ENCODE measurements around the gene CYP8B1. TPM values are rescaled to one million over a fixed set of nuclear protein-coding genes. Genes with fewer than 3 reads are reported as not detected.

CYP8B1 gene
- total and polyA plus RNA-seq, 9 of the 15 experiments (the other 6 are each of a cell fraction or from before 2014, with no cell fraction given) = 0.04 TPM; not detected in 8

DNA sequence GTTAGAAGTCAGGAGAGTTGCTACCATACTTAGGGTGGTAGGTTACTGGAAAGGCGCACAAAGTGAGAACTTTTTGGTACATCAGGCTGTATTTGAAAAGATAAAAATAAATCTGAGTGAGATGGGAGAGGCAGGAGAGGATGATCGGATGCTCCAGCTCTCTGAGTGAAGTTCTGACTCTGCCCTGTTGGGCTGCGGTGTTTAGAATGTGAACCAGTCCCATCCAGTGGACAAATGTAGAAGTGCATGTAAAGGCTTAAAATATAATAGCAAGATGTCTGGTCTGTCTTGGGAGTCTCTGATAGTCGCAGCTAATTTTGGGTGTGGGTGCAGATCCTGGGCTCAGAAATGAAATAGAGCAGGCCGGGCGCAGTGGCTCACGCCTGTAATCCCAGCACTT, 36.1 kb downstream of the CYP8B1 start:
- H3K9me1 ChIP-seq (ENCODE audit: control insufficient read depth, insufficient read depth, low read length) = no peaks in the 10 kb centered on the region
- WGBS (ENCODE audit: insufficient coverage, low coverage, missing lambda C conversion rate) = under 1% methylated on average over 7 of the region's 7 CpGs
- BruUV-seq (replicated peaks) = no TSS peak
- peak overlapping the region; percentile 53; the same call in 1 of the 2 replicates for H3K4me2 ChIP-seq (ENCODE audit: insufficient read depth, low read length)
- H3K27ac ChIP-seq (ENCODE audit: extremely low read depth, low read depth, low read length) = no peak overlapping the region
- peaks cover 10 to 26% of the 10 kb centered on the region in 2 experiments for H3K4me1 ChIP-seq (replicated peaks in 1 of 2; ENCODE audit: control insufficient read depth in 2 of 2, insufficient read depth in 2 of 2, low read length in 2 of 2)
- H3K9me3 ChIP-seq (replicated peaks; ENCODE audit: control insufficient read depth, insufficient read depth, low read depth, low read length) = no peaks in the 10 kb centered on the region
- H3K4me3 ChIP-seq = no peak overlapping the region
- ATAC-seq (peak; percentile 92), FAIRE-seq (peak; percentile 84), DNase-seq (ENCODE audit: extremely low read depth in 1 of 4, low spot score in 3 of 4) (peak; percentile 69 to 86 (median 75))
- peaks cover 0 to under 1% of the 10 kb centered on the region in 2 experiments; a peak in 2 of 5 replicates for H3K27me3 ChIP-seq (ENCODE audit: control insufficient read depth in 2 of 2, insufficient read depth in 2 of 2, low read length in 2 of 2)
- H3K79me2 ChIP-seq (ENCODE audit: control insufficient read depth, insufficient read depth, low read length) = no peaks in the 10 kb centered on the region
- H3K36me3 ChIP-seq (ENCODE audit: control insufficient read depth, insufficient read depth, low read length) = no peaks in the 10 kb centered on the region
- no peaks in the 10 kb centered on the region for H4K20me1 ChIP-seq (replicated peaks; ENCODE audit: control insufficient read depth, insufficient read depth, low read length)
- in situ Hi-C loops (cut with MboI) (no loop called here), intact Hi-C loops (cut with micrococcal nuclease) (loop anchor here (2.0 to 10.0 kb wide), 2 partner anchors 59 to 265 kb away; no protein-coding TSS in a partner anchor)
- POLR2A ChIA-PET = interaction anchor here (0.7 to 1.7 kb wide), 9 partner anchors 9 to 258 kb away, joined by 3 to 5 read pairs (median 4); partner anchors contain the start of gene KLHL40
- peak overlapping the region; percentile 27 to 70; a peak in 1 of 4 replicates for H3K9ac ChIP-seq (ENCODE audit: insufficient read depth in 1 of 2, low read depth in 2 of 2, low read length in 2 of 2)
- H2AFZ ChIP-seq (ENCODE audit: low read depth, low read length) = peak overlapping the region; percentile 49
- CTCF ChIA-PET (ENCODE audit: low intra/inter-chr PET ratio) = interaction anchor here (0.7 to 1.3 kb wide), 3 partner anchors 58 to 95 kb away, joined by 3 to 16 read pairs (median 4); no protein-coding TSS in a partner anchor
- no peak for TF ChIP-seq RBM15 (IDR thresholded peaks at IDR 0.05; ENCODE audit: insufficient read depth, low read length)
- TF ChIP-seq, protein P1, sequence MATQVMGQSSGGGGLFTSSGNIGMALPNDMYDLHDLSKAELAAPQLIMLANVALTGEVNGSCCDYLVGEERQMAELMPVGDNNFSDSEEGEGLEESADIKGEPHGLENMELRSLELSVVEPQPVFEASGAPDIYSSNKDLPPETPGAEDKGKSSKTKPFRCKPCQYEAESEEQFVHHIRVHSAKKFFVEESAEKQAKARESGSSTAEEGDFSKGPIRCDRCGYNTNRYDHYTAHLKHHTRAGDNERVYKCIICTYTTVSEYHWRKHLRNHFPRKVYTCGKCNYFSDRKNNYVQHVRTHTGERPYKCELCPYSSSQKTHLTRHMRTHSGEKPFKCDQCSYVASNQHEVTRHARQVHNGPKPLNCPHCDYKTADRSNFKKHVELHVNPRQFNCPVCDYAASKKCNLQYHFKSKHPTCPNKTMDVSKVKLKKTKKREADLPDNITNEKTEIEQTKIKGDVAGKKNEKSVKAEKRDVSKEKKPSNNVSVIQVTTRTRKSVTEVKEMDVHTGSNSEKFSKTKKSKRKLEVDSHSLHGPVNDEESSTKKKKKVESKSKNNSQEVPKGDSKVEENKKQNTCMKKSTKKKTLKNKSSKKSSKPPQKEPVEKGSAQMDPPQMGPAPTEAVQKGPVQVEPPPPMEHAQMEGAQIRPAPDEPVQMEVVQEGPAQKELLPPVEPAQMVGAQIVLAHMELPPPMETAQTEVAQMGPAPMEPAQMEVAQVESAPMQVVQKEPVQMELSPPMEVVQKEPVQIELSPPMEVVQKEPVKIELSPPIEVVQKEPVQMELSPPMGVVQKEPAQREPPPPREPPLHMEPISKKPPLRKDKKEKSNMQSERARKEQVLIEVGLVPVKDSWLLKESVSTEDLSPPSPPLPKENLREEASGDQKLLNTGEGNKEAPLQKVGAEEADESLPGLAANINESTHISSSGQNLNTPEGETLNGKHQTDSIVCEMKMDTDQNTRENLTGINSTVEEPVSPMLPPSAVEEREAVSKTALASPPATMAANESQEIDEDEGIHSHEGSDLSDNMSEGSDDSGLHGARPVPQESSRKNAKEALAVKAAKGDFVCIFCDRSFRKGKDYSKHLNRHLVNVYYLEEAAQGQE (IDR thresholded peaks at IDR 0.05; ENCODE audit: borderline replicate concordance) = peak; percentile 69; the same call in 1 of the 2 replicates
- TF ChIP-seq, protein P1 (CRISPR knock-in tag; IDR thresholded peaks at IDR 0.05; ENCODE audit: low read depth) = no peak
- TF ChIP-seq, protein P2, sequence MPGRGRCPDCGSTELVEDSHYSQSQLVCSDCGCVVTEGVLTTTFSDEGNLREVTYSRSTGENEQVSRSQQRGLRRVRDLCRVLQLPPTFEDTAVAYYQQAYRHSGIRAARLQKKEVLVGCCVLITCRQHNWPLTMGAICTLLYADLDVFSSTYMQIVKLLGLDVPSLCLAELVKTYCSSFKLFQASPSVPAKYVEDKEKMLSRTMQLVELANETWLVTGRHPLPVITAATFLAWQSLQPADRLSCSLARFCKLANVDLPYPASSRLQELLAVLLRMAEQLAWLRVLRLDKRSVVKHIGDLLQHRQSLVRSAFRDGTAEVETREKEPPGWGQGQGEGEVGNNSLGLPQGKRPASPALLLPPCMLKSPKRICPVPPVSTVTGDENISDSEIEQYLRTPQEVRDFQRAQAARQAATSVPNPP (IDR thresholded peaks at IDR 0.05; ENCODE audit: borderline replicate concordance, insufficient read depth, insufficient read length) = no peak
- TF ChIP-seq CREB1 (IDR thresholded peaks at IDR 0.05) = no peak
- peak; percentile 37; the same call in 1 of the 2 replicates for TF ChIP-seq CREB1 (CRISPR knock-in tag; IDR thresholded peaks at IDR 0.05)

Data from K562 (cell line).